Mucosa of descending colon (tissue), 3 donors: ENCODE data around the gene LRCOL1. TPM values are rescaled to one million over a fixed set of nuclear protein-coding genes. Genes with fewer than 3 reads are reported as not detected.

ENCODE experiments used
- ATAC-seq: fragments of 200-7000 bp; cut with Tn5 transposase; one replicate; pipeline ENCODE4 v1.9.1; 2020; ENCODE audit warnings: mild to moderate bottlenecking, moderate library complexity
- DNase-seq, 3 donors: peaks; one replicate each; pipeline ENCODE4 v3.0.0-alpha.2; 2020
- H3K36me3 ChIP-seq: fragments of 200-600 bp; one replicate; pipeline ENCODE4 v1.8.0; 2021; ENCODE audit warnings: low read depth, mild to moderate bottlenecking
- H3K4me1 ChIP-seq: fragments of 200-600 bp; one replicate; pipeline ENCODE4 v1.8.0; 2021; ENCODE audit warnings: low read depth, mild to moderate bottlenecking
- H3K4me3 ChIP-seq: fragments of 200-600 bp; one replicate; pipeline ENCODE4 v1.8.0; 2021; ENCODE audit warnings: mild to moderate bottlenecking
- H3K9me3 ChIP-seq: fragments of 200-600 bp; one replicate; pipeline ENCODE4 v1.8.0; 2021; ENCODE audit warnings: mild to moderate bottlenecking
- CTCF ChIP-seq: fragments of 200-600 bp; IDR thresholded peaks from one replicate; pipeline ENCODE4 v1.8.0; 2022; ENCODE audit warnings: antibody characterized with exemption, mild to moderate bottlenecking
- intact Hi-C, 2 donors: fragments of 100-400 bp; cut with DNase I in 1 of 2; cut with micrococcal nuclease in 1 of 2; formaldehyde crosslinking; loops; one replicate each; pipeline versions ENCODE4 v1.11.0 to v1.11.1; 2022; cut with DNase I, micrococcal nuclease
- total RNA-seq, 3 donors: library from RNA; stranded (reverse); fragmentation: NEBNext Ultra II Directional in 2 of 3; extraction: Animal tissue kit (Norgen Biotek cat#: 25700) in 2 of 3; gene quantifications; one replicate each; pipeline versions ENCODE4 v1.2.1 to v1.2.4, GENCODE V29; 2021 to 2023
- donor health status: DM: no; HTN: no; CAD: no; lungs with moderate emphysema.
- donor health status: DM: no; HTN: no; CAD: no.
- donor health status: DM: no; HTN: yes; CAD: no.

LRCOL1 gene
- total RNA-seq, 3 donors from 2014 or later: not detected

GRCh38 chr12:132618683-132619043 lies 8.3 kb upstream of the LRCOL1 start, which contains the start of gene P2RX2:
TSS of gene P2RX2 (plus strand) at chr12:132618776. CDS start at chr12:132618817, 41 bp downstream.
- ATAC-seq (no peak), DNase-seq (peak in 1 of 3 donors; percentile 39)
- H3K9me3 ChIP-seq: peaks cover 10% of the 10 kb centered on the region
- peaks cover 4% of the 10 kb centered on the region for H3K4me1 ChIP-seq
- H3K36me3 ChIP-seq: no peaks in the 10 kb centered on the region
- no peak within 1 kb of the TSS for H3K4me3 ChIP-seq
- no peak for TF ChIP-seq CTCF
- intact Hi-C loops: no loop called here

GRCh38 chr12:132617822-132618682 lies 7.7 kb upstream of the LRCOL1 start:
- intact Hi-C loops: no loop called here

GRCh38 chr12:132617135-132617701 lies 6.8 kb upstream of the LRCOL1 start:
- ATAC-seq (no peak), DNase-seq (peak in 1 of 3 donors; percentile 4)
- Histone ChIP-seq H3K9me3 (peaks cover 10% of the 10 kb centered on the region), H3K36me3 (no peaks in the 10 kb centered on the region), H3K4me3 (no peak overlapping the region), H3K4me1 (peaks cover 4% of the 10 kb centered on the region)
- intact Hi-C loops: no loop called here
- no peak for TF ChIP-seq CTCF

More at GRCh38 chr12:132617822-132618682, 7.7 kb upstream of the LRCOL1 start:
- Histone ChIP-seq H3K4me1 (peaks cover 4% of the 10 kb centered on the region), H3K9me3 (peaks cover 10% of the 10 kb centered on the region), H3K4me3 (no peak overlapping the region), H3K36me3 (no peaks in the 10 kb centered on the region)
- ATAC-seq (no peak), DNase-seq (peak in 2 of 3 donors; percentile 35 to 37)
- TF ChIP-seq CTCF: no peak

GRCh38 chr12:132615579-132616038 lies 5.2 kb upstream of the LRCOL1 start:
- no peak for ATAC-seq
- TF ChIP-seq CTCF: no peak

GRCh38 chr12:132614861-132615578 lies 4.6 kb upstream of the LRCOL1 start:
- no peak overlapping the region for H3K4me3 ChIP-seq
- ATAC-seq (peak; percentile 93), DNase-seq (peak; percentile 78 to 87 (median 81))
- H3K36me3 ChIP-seq: no peaks in the 10 kb centered on the region
- TF ChIP-seq CTCF: peak; percentile 86
- peaks cover 4% of the 10 kb centered on the region for H3K4me1 ChIP-seq
- H3K9me3 ChIP-seq: peaks cover 14% of the 10 kb centered on the region
- intact Hi-C loops: loop anchor here in 1 of 2 donors (5.0 kb wide), 1 partner anchor 198 kb away; no protein-coding TSS in a partner anchor

More at GRCh38 chr12:132615579-132616038, 5.2 kb upstream of the LRCOL1 start:
- Histone ChIP-seq H3K4me1 (peaks cover 4% of the 10 kb centered on the region), H3K9me3 (peaks cover 14% of the 10 kb centered on the region), H3K4me3 (no peak overlapping the region), H3K36me3 (no peaks in the 10 kb centered on the region)
- DNase-seq: peak in 1 of 3 donors; percentile 36
- intact Hi-C loops: no loop called here
